ENCODE measurements around the gene FBXW11. TPM values are rescaled to one million over a fixed set of nuclear protein-coding genes. Genes with fewer than 3 reads are reported as not detected.

FBXW11 gene
- total and polyA plus RNA-seq, 2 of the 13 experiments (the other 11 are each of a cell fraction or from before 2014, with no cell fraction given) = 31.7 to 53.6 TPM

- TF ChIP-seq SRY (CRISPR knock-in tag; IDR thresholded peaks at IDR 0.05) (no peak), ZNF264 (CRISPR knock-in tag; IDR thresholded peaks at IDR 0.05) (no peak), SNRNP70 (IDR thresholded peaks at IDR 0.05; ENCODE audit: low read depth, low read length) (no peak), ESRRA (CRISPR knock-in tag; IDR thresholded peaks at IDR 0.05; ENCODE audit: low read depth) (no peak), LCORL (IDR thresholded peaks at IDR 0.05) (no peak), LCORL (CRISPR knock-in tag; IDR thresholded peaks at IDR 0.05) (no peak), ZNF7 (CRISPR knock-in tag; IDR thresholded peaks at IDR 0.05) (no peak), ZNF510 (CRISPR knock-in tag; IDR thresholded peaks at IDR 0.05; ENCODE audit: low read depth) (no peak), ZNF792 (CRISPR knock-in tag; IDR thresholded peaks at IDR 0.05) (no peak), ZBTB4 (CRISPR knock-in tag; IDR thresholded peaks at IDR 0.05; ENCODE audit: borderline replicate concordance) (no peak), MEIS1 (CRISPR knock-in tag; IDR thresholded peaks at IDR 0.05; ENCODE audit: borderline replicate concordance) (0 out of 2 replicates have a peak, but pooled peaks have one; percentile 8), CCDC6 (CRISPR knock-in tag; IDR thresholded peaks at IDR 0.05) (no peak), GATAD1 (CRISPR knock-in tag; IDR thresholded peaks at IDR 0.05) (no peak), TFE3 (CRISPR knock-in tag; IDR thresholded peaks at IDR 0.05) (no peak), YEATS4 (CRISPR knock-in tag; IDR thresholded peaks at IDR 0.05; ENCODE audit: borderline replicate concordance) (no peak), SIX1 (CRISPR knock-in tag; IDR thresholded peaks at IDR 0.05; ENCODE audit: borderline replicate concordance) (no peak)
- TF ChIP-seq, protein P1, sequence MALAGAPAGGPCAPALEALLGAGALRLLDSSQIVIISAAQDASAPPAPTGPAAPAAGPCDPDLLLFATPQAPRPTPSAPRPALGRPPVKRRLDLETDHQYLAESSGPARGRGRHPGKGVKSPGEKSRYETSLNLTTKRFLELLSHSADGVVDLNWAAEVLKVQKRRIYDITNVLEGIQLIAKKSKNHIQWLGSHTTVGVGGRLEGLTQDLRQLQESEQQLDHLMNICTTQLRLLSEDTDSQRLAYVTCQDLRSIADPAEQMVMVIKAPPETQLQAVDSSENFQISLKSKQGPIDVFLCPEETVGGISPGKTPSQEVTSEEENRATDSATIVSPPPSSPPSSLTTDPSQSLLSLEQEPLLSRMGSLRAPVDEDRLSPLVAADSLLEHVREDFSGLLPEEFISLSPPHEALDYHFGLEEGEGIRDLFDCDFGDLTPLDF (CRISPR knock-in tag; IDR thresholded peaks at IDR 0.05) = no peak
- TF ChIP-seq, protein P2, sequence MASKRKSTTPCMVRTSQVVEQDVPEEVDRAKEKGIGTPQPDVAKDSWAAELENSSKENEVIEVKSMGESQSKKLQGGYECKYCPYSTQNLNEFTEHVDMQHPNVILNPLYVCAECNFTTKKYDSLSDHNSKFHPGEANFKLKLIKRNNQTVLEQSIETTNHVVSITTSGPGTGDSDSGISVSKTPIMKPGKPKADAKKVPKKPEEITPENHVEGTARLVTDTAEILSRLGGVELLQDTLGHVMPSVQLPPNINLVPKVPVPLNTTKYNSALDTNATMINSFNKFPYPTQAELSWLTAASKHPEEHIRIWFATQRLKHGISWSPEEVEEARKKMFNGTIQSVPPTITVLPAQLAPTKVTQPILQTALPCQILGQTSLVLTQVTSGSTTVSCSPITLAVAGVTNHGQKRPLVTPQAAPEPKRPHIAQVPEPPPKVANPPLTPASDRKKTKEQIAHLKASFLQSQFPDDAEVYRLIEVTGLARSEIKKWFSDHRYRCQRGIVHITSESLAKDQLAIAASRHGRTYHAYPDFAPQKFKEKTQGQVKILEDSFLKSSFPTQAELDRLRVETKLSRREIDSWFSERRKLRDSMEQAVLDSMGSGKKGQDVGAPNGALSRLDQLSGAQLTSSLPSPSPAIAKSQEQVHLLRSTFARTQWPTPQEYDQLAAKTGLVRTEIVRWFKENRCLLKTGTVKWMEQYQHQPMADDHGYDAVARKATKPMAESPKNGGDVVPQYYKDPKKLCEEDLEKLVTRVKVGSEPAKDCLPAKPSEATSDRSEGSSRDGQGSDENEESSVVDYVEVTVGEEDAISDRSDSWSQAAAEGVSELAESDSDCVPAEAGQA (IDR thresholded peaks at IDR 0.05; ENCODE audit: low read depth) = no peak
- TF ChIP-seq, protein P2 (CRISPR knock-in tag; IDR thresholded peaks at IDR 0.05; ENCODE audit: borderline replicate concordance) = no peak
Observed at GRCh38 chr5:172005708-172006320, 624 bp downstream of the FBXW11 start (continued).

All from HepG2 (cell line).